Activated T-cell treated with anti-CD3 and anti-CD28 coated beads, Interleukin-2, amount 50 U/mL, for 48 hours (primary cell): Measurements from ENCODE around the gene B3GNT4.
"Not testable (repeated sequence)": the region's sequence is repeated elsewhere in the genome, so short reads cannot be mapped to it uniquely, and the experiment has no call there.

Experiments used
- DNase-seq, 2 experiments: peaks; one replicate each; pipeline ENCODE4 v3.0.0-alpha.2; 2020

The B3GNT4 gene

DNA sequence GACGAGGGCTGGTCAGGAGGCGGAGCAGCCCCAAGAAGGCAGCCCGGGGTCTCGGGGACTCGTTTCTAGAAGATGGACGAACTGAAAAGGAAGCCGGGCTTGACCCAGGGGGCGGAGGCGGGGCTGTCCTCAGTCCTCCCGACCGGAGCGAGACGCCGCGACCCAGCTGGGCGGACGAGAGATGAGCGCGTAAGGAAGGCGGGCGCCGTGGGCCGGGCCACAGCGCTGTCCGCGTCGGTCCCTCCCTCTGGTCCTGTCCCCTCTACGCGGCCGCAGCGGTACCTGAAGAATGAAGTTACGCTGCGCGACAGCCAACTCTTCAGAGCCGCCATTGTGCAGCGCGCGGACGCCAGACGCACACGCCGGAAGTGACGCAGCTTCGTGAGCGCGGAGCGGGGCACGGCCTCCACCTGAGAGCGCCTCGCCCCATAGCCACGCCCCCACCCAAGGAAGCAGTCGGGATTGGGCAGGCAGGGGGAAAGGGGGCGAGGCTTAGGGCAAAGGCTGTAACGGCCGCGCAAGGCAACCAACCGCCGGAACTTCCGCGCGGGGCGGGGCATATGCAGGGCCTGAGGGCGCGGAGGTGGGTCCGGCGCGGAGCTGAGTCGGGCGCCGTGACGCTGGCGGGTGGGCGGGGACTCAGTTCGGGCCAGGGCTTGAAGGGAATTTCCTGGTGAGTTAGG is 22.3 kb downstream of the B3GNT4 start, which contains the start of gene DIABLO:
Gene DIABLO (minus strand): TSS at position 370 of the 683 bp plus-strand sequence. CDS start 38 bp downstream, at position 332.
- DNase-seq = peak; percentile 99 to 100

DNA sequence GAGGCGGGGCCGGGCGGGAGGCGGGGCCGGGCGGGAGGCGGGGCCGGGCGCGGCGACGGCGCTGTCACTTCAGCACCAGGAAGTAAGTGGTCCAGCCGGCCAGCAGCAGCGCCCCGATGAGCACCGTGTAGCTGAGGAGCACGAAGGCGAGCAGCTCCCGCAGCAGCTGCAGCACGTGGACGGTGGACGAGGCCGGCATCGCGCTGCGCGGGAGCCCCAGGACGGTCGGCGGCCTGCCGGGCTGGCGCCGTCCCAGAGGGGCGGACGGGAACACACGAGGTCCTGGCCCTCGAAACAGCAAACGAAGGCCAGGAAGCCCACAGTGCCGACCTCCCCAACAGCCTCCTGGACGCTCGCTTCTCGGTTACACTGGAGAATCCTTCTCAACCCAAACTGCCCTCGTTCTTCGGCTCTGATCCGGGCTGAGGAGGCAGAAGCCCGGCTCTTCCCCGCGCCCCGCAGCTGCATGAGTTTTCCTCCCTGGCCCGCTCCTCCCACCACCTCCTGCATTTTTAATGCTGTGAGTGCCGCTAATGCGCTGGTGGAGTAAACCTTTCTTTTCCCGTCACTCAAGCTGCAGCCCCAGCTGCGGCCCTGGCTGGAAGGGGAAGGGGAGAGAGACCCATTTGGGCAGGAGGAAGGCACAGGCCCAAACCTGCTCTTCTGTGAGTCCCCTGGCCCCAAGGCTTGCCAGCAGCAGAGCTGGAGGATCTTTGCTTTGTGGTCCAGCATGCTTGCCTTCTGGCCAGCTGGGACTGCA is 23.0 kb downstream of the B3GNT4 start:
- no peak for DNase-seq

DNA sequence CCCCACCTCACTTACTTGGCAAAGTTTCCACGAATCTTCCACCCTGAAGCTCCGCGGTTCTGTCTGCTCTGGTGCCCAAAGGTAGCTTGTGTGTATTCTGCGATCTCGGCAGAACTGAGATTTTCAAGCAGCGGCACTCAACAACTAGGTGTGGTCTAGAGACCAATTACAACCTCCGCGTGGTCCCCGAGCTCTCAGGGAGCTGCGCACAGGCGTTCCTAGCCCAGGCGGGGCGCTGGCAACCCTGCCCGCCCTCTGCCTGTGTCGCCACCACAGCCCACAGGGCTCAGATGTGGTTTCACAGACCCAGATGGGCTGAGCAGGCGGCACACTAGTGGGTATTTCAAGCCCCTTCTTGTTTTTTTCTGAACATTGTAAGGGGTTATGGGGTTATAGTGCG is 23.8 kb downstream of the B3GNT4 start:
- peak; percentile 39 to 49 for DNase-seq

DNA sequence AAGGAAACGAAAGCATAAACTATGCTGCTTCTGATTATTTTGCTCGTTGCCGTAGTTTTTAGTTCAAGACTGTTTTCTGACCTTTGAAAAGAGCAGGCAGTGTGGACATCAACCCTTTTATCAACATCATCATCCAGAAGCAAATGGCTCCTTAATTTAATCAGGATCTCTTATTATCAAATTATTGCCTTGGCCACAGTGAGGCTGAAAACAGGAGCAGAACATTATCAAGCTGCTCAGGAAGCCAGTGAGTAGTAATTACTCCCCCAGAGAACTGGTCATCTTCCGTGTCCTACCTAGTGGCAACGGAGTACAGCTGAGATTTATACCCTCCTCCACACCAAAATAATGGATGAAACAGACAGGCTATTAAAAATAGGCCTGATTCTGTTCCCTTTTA is 24.6 kb downstream of the B3GNT4 start:
- no peak for DNase-seq

DNA sequence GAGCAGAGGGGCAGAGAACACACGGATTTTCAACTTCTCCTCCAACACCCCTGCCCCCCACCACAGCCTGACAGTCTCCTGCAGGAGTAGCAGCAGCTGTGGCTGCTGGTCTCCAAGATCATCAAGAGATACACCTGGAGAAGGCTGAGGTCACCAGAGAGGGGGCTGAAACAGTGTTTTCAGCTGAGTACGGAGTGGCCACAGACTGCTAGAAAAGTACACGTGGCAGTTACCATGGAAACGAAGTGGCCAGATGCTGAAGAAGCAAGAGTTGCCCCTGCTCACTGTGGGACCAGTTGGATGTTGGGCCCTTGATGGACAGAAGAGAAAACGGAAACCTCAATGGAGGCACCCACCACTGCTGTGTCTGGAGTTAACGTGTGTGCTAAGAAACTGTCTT is 27.3 kb downstream of the B3GNT4 start:
- DNase-seq = no peak

DNA sequence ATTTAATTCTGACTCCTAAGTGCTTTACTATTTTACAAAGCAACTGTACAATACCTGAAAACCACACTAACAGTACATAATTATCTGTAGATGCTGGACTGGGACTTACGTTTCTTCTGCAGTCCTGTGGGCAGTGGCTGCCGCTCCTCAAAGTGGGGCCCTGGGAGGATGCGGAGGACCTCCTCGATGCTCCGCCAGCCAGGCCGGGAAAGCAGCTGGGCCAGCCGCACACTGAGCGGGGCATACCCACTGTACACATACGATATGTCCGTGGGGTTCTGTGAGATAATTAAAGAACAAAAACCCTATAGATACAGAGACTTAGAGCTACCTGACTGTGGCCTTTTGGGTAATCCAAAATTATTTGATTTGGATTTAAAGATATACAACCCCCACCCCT is 29.2 kb downstream of the B3GNT4 start:
- DNase-seq = no peak

DNA sequence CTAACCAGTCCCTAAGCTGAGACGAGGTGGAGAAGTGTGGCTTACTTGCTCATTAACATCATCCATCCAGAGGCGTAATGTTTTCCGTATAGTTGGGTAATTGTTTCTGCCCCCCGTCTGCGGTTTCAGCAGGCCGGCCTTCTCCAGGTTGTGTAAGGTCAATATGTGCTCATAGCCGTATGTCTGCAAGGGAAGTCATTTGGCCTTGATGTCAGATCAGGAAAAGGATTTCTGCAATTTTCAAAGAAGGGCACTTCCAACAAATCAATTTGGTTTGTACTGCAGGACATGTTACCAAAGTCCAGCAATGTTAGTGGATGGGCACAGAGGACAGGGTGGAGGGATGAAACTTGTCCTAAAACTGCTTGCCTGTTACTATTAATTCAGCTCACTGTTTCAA is 32.2 kb downstream of the B3GNT4 start:
- DNase-seq = no peak

DNA sequence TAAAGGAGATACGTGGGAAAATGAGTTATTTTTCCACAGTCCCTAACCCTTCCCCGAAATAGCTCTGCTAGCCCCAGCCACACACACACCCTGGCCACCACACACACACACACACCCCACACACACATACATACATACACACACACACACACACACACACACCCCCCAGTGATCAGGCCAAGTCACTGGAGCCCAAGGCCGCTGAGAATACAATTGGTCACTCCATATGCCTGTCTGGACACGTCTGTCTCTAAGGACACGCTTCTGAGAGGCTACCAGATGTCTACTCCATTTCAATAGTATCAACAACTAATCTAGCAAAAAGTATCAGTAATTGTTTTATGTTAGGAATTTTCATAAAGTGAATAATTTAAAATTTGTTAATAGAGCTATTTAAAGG is 35.4 kb downstream of the B3GNT4 start:
- no peak for DNase-seq

DNA sequence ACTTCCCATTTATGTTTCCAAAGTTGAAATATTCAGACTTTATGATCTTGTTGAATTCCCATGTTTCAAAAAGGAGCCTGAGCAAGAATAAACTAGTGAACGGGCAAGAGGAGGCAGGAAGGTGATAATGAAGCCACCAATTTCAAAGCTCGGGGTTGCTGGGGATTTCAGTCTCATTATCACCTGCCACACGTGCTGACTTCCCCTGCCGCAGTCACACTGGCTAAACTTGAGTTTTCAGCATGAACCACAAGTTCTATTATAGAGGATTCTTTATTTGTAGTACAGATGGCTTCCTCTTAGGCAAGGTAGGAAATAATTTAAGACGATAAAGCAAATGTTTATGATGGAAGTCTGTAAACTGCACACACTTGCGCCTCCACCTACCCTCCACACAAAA is 40.5 kb downstream of the B3GNT4 start:
- DNase-seq = no peak

DNA sequence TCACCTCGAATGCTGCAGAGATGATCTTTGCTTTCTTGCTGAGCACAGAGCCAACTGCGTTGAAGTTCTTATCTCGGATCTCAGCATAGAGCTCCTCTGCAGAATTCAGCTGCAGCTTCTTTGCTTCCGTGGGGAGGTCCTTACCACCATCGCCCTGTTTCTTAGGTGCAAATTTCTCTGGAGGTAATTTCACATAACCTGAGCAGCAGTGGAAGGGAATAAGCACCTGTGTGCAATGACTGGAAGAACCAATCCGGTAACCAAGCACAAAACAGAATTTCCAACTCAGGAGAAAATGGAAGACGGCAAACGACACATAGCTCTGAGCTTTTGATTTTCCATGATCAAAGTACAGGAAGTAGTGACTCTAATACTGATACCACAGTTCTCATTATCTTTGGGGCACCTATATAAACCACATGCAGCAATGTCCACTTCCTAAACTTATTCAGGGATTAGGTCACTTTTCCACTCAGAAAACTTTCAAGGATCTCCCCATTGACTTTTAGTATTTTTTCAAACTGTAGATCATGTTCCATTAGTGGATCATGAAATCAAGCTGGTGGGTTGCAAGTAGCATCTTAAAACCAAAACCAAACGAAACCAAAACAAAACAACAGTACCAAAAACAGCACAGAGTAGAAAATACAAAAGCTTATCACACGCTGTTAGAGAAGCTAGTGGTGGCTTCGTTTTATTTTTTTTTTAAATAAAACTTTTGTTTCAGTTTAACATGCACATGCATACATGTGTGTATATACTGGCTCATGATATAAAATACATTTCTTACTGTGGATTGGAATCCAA is 41.3 kb downstream of the B3GNT4 start:
- peak in 1 of 2 experiments; percentile 27 for DNase-seq

DNA sequence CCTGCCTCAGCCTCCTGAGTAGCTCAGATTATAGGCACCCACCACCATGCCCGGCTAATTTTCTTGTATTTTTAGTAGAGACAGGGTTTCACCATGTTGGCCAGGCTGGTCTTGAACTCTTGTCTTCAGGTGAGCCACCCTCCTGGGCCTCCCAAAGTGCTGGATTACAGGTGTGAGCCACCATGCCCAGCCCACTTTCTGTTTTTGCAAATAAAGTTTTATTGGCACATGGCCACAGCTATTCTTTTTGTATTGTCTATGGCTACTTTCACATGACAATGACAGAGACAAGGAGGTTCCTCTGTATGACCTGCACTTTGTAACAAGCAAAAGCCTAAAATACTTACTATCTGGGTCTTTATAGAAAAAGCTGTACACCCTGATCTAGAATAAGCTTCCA is 42.0 kb downstream of the B3GNT4 start:
- no peak for DNase-seq

DNA sequence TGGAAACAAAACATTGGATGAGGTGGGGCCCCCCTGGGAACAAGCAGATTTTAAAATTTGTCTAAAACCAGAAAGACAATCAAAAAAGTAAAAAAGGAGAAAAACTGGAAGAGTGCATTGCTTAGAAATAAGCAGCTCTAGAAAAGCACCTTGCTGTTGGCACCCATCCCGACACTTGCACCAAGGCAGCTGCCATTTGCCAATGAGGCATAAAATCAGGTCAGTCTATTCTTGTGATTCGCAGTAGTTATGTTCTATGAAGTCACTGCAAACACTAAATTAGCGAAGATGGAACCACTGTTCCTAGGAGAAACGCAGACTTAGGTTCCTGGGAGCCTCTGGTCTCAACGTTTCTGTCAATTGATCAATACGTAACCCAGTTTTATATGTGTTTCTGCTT is 46.5 kb downstream of the B3GNT4 start:
- no peak for DNase-seq

DNA sequence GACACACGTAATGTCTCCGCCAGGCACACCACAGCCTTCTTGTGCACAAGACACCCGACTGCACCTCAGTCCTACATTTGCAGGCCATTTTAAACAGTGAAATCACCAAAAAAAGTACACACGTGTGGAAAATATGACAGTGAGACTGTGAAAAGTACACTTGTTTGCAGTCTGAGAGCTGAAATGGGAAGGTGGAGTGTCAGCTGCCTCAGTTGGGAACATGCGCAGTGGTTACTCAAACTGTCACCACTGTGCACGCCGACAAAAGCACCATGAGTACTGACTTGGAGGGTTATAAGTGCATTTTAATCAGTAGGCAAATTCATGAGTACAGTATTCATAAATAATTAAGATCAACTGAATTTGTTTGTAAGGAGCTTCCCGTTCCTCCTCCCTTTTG is 47.0 kb downstream of the B3GNT4 start:
- no peak for DNase-seq

DNA sequence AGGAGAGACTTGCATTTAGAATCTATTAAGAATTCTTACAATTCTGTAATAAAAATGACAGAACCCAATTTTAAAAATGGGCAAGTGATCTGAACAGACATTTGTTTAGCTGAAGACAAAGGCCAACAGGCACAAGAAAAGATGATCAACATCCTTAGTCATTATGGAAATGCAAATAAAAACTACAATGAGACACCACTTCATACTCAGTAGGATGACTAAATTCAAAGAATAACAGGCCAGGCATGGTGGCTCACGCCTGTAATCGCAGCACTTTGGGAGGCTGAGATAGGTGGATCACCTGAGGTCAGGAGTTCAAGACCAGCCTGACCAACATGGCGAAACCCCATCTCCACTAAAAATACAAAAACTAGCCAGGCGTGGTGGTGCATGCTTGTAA is 55.0 kb downstream of the B3GNT4 start:
- not testable (repeated sequence) for DNase-seq
